PC-3 (cell line): ENCODE data around the gene TCF7L1. TPM values are rescaled to one million over a fixed set of nuclear protein-coding genes. Genes with fewer than 3 reads are reported as not detected.

Experiments
- ATAC-seq: fragments of 200-7000 bp; cut with Tn5 transposase; 2 replicates; pipeline ENCODE4 v1.9.1; 2020; ENCODE audit warnings: mild to moderate bottlenecking, moderate library complexity
- BruUV-seq: library from RNA; stranded (reverse); fragments of 400-500 nt; replicated peaks from 2 replicates; lab custom pipeline; 2021; lab: Mats Ljungman, UMichigan
- CTCF ChIA-PET: fragments of 300-600 bp; sonication (Branson Sonifier 250); formaldehyde crosslinking; loops from one replicate; lab custom pipeline; 2022; ENCODE audit warnings: antibody characterized with exemption; lab: Charles Lee
- POLR2A ChIA-PET: fragments of 300-600 bp; sonication (Branson Sonifier 250); formaldehyde crosslinking; loops from one replicate; lab custom pipeline; 2022; ENCODE audit warnings: antibody characterized with exemption; ENCODE audit not compliant: unreplicated experiment; lab: Charles Lee
- DNase-seq: peaks from one replicate; pipeline ENCODE4 v3.0.0-alpha.2; 2015
- H2AFZ ChIP-seq: fragments of 300-600 bp; sonication (generic); 2 replicates; pipeline ENCODE4 v1.6.0; 2016; ENCODE audit warnings: antibody characterized with exemption, low read length
- H3F3A ChIP-seq: fragments of 300-600 bp; sonication (generic); one replicate; pipeline ENCODE4 v1.6.0; 2017; ENCODE audit warnings: antibody characterized with exemption, low read length, control low read depth, mild to moderate bottlenecking; ENCODE audit not compliant: unreplicated experiment
- H3K27ac ChIP-seq: fragments of 300-600 bp; sonication (generic); 2 replicates; pipeline ENCODE4 v1.5.1; 2016; ENCODE audit warnings: mild to moderate bottlenecking, low read length
- H3K27me3 ChIP-seq: fragments of 300-600 bp; sonication (generic); 2 replicates; pipeline ENCODE4 v1.6.1; 2016; ENCODE audit warnings: low read length, mixed read lengths
- H3K36me3 ChIP-seq: fragments of 300-600 bp; sonication (generic); 2 replicates; pipeline ENCODE4 v1.6.1; 2016; ENCODE audit warnings: low read depth, mixed run types, low read length, mixed read lengths
- H3K4me1 ChIP-seq: fragments of 300-600 bp; sonication (generic); 2 replicates; pipeline ENCODE4 v1.5.1; 2016; ENCODE audit warnings: low read length; ENCODE audit not compliant: insufficient read depth
- H3K4me2 ChIP-seq: fragments of 300-600 bp; sonication (generic); 2 replicates; pipeline ENCODE4 v1.6.0; 2016; ENCODE audit warnings: low read length
- H3K4me3 ChIP-seq: fragments of 300-600 bp; sonication (generic); 2 replicates; pipeline ENCODE4 v1.5.1; 2016; ENCODE audit warnings: mild to moderate bottlenecking, low read length, mixed read lengths
- H3K79me2 ChIP-seq: fragments of 300-600 bp; sonication (generic); 2 replicates; pipeline ENCODE4 v1.6.1; 2017; ENCODE audit warnings: low read length, mixed read lengths
- H3K9ac ChIP-seq: fragments of 300-600 bp; sonication (generic); 2 replicates; pipeline ENCODE4 v1.6.0; 2016; ENCODE audit warnings: mild to moderate bottlenecking, low read length
- H3K9me2 ChIP-seq: fragments of 300-600 bp; sonication (generic); replicated peaks from 2 replicates; pipeline ENCODE4 v1.6.1; 2016; ENCODE audit warnings: mixed run types, low read length, mixed read lengths
- H3K9me3 ChIP-seq: fragments of 300-600 bp; sonication (generic); 2 replicates; pipeline ENCODE4 v1.6.1; 2016; ENCODE audit warnings: low read length, mixed read lengths
- H4K20me1 ChIP-seq: fragments of 300-600 bp; sonication (generic); 2 replicates; pipeline ENCODE4 v1.6.1; 2016; ENCODE audit warnings: low read length, mixed read lengths
- CTCF ChIP-seq: fragments of 300-600 bp; sonication (generic); conservative IDR thresholded peaks from 2 replicates; pipeline ENCODE4 v1.5.1; 2017; ENCODE audit warnings: antibody characterized with exemption, low read depth, mild to moderate bottlenecking, low read length
- EZH2 ChIP-seq: fragments of 300-600 bp; sonication (generic); IDR thresholded peaks from one replicate; pipeline ENCODE4 v1.6.1; 2017; ENCODE audit warnings: antibody characterized with exemption, mild to moderate bottlenecking, low read length; ENCODE audit not compliant: unreplicated experiment
- EZH2phosphoT487 ChIP-seq: fragments of 300-600 bp; sonication (generic); IDR thresholded peaks from 2 replicates; pipeline ENCODE4 v1.6.1; 2018; ENCODE audit warnings: mild to moderate bottlenecking, antibody characterized with exemption, low read length, borderline replicate concordance
- intact Hi-C: fragments of 100-400 bp; cut with micrococcal nuclease; formaldehyde crosslinking; loops from 2 replicates; pipeline ENCODE4 v1.9.0; 2023
- total RNA-seq: library from RNA; depleted of rRNA; stranded (reverse); fragments of >200 nt; gene quantifications from 2 replicates; pipeline ENCODE4 v1.2.3, GENCODE V29; 2014

Gene TCF7L1
- total RNA-seq, 1 experiment from 2014 or later, result 1.8 TPM

DNA sequence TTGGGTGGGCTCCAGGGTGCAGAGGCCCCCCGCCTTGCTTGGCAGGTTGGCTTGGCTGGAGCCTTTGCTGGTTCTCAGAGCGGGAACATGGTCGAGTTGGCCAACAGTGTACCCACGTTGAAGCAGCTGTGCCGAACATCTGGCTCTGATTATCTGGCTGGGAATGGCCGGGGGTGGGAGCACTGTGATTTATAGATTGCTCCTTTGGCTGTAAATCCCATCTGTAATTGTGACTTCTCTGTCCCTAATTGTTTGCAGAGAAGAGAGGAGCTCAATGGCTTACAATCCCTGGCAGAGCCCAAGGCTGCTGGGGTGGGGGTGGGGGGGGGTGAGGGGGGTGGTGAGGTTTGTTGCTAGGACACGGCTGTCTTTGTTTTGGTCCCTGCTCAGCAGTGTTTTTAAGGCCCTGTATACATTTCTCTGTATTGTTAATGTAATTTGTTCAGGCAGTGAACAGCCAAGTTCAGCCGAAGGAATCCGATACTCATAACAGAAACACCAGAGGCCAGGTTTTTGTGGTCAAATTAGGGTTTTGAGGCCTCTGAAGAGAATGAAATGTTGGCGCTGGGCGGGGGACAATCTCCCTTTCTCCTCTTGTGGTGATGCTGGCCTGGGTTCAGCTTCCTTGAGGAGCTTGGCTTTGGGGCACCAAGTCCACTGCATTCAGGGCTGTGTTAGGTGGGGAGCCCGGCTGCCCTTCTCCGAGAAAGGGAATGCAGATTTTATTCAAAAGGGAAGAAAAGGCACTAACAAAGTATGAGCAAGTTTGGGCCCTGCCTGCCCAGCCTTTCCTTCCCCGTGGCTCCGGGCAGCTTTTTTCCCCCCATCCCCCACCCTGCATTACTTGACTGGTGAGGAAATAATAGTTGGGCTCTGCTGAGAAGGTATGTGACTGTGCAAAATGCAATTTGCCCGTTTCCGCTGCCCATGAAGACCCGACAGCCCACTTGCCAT, 82.5 kb downstream of the TCF7L1 start:
- DNase-seq (no peak), ATAC-seq (no peak)
- intact Hi-C loops, result no loop called here
- no peaks in the 10 kb centered on the region for H3K79me2 ChIP-seq
- no peaks in the 10 kb centered on the region for H3K9me2 ChIP-seq
- H2AFZ ChIP-seq, result no peak overlapping the region
- H3K4me3 ChIP-seq, result no peak overlapping the region
- POLR2A ChIA-PET, result no interaction called here
- no peak overlapping the region for H3K4me2 ChIP-seq
- no peaks in the 10 kb centered on the region for H3K9me3 ChIP-seq
- no TSS peak for BruUV-seq
- H3F3A ChIP-seq, result no peaks in the 10 kb centered on the region
- CTCF ChIA-PET, result no interaction called here
- TF ChIP-seq EZH2 (no peak), EZH2phosphoT487 (no peak), CTCF (no peak)
- no peak overlapping the region for H3K9ac ChIP-seq
- H3K27me3 ChIP-seq, result no peaks in the 10 kb centered on the region
- no peaks in the 10 kb centered on the region for H4K20me1 ChIP-seq
- H3K27ac ChIP-seq, result no peak overlapping the region
- no peaks in the 10 kb centered on the region for H3K4me1 ChIP-seq
- no peaks in the 10 kb centered on the region for H3K36me3 ChIP-seq

- no peaks in the 10 kb centered on the region for H3K27me3 ChIP-seq
- H3K4me3 ChIP-seq, result no peak overlapping the region
- no peak overlapping the region for H3K27ac ChIP-seq
- H3K4me2 ChIP-seq, result no peak overlapping the region
- no peak overlapping the region for H3K9ac ChIP-seq
- no peak overlapping the region for H2AFZ ChIP-seq
- no peak for DNase-seq
- H4K20me1 ChIP-seq, result no peaks in the 10 kb centered on the region
- no peaks in the 10 kb centered on the region for H3K4me1 ChIP-seq
- no peaks in the 10 kb centered on the region for H3F3A ChIP-seq
- intact Hi-C loops, result no loop called here
- H3K36me3 ChIP-seq, result no peaks in the 10 kb centered on the region
- TF ChIP-seq CTCF (no peak), EZH2phosphoT487 (no peak), EZH2 (no peak)
- ChIA-PET POLR2A (no interaction called here), CTCF (no interaction called here)
- no peaks in the 10 kb centered on the region for H3K9me2 ChIP-seq
- H3K79me2 ChIP-seq, result no peaks in the 10 kb centered on the region
- no peaks in the 10 kb centered on the region for H3K9me3 ChIP-seq
- ATAC-seq, result no peak
- no TSS peak for BruUV-seq
Observed at GRCh38 chr2:85216927-85217326, 83.7 kb downstream of the TCF7L1 start.
